Measurements from ENCODE around the gene SNX10.

- TF ChIP-seq CTCF (IDR thresholded peaks at IDR 0.05) (no peak), POLR2A (IDR thresholded peaks at IDR 0.05) (no peak)
Measured at GRCh38 chr7:26308551-26308950, 16.9 kb downstream of the SNX10 start.

Measured in adrenal gland (tissue), 5 donors.